IMR-90 (cell line): Measurements from ENCODE around the gene RBM10. TPM values are rescaled to one million over a fixed set of nuclear protein-coding genes. Genes with fewer than 3 reads are reported as not detected.

Experiments
- ATAC-seq: fragments of 200-7000 bp; cut with Tn5 transposase; 2 replicates; pipeline ENCODE4 v1.9.1; 2020; ENCODE audit warnings: low read depth, mild to moderate bottlenecking, moderate library complexity
- BruUV-seq: library from RNA; stranded (reverse); fragments of 400-500 nt; replicated peaks from 2 replicates; lab custom pipeline; 2021; lab: Mats Ljungman, UMichigan
- CTCF ChIA-PET: fragments of 300-600 bp; formaldehyde crosslinking; extraction: SDS; loops from one replicate; lab custom pipeline; 2021; ENCODE audit warnings: antibody characterized with exemption; lab: Yijun Ruan, JAX
- POLR2A ChIA-PET: fragments of 300-600 bp; sonication (Branson Sonifier 250); formaldehyde crosslinking; loops from one replicate; lab custom pipeline; 2022; ENCODE audit warnings: antibody characterized with exemption; ENCODE audit not compliant: unreplicated experiment; lab: Charles Lee
- DNase-seq: peaks from one replicate; pipeline ENCODE4 v3.0.0; 2013
- H2AFZ ChIP-seq: replicated peaks from 2 replicates; pipeline ENCODE3; 2013; ENCODE audit warnings: low read length, mild to moderate bottlenecking; ENCODE audit not compliant: poor library complexity
- H2AK5ac ChIP-seq: 2 replicates; pipeline ENCODE4 v1.6.1; 2013; ENCODE audit warnings: low read depth, low read length, inconsistent platforms
- H2AK9ac ChIP-seq: replicated peaks from 2 replicates; pipeline ENCODE3; 2013; ENCODE audit warnings: mild to moderate bottlenecking, low read depth, low read length, moderate library complexity; ENCODE audit not compliant: poor library complexity
- H2BK120ac ChIP-seq: 2 replicates; pipeline ENCODE4 v1.6.1; 2013; ENCODE audit warnings: low read depth, low read length, inconsistent platforms
- H2BK15ac ChIP-seq: 3 replicates; pipeline ENCODE4 v1.6.1; 2013; ENCODE audit warnings: low read depth, low read length, inconsistent platforms
- H2BK20ac ChIP-seq: 2 replicates; pipeline ENCODE4 v1.6.1; 2013; ENCODE audit warnings: low read depth, mild to moderate bottlenecking, inconsistent platforms, low read length, moderate library complexity
- H2BK5ac ChIP-seq: 2 replicates; pipeline ENCODE4 v1.6.1; 2013; ENCODE audit warnings: mild to moderate bottlenecking, low read depth, low read length, inconsistent platforms; ENCODE audit not compliant: poor library complexity, severe bottlenecking
- H3K14ac ChIP-seq: replicated peaks from 2 replicates; pipeline ENCODE4 v1.6.1; 2013; ENCODE audit warnings: low read depth, low read length, inconsistent platforms
- H3K18ac ChIP-seq: 2 replicates; pipeline ENCODE4 v1.6.1; 2013; ENCODE audit warnings: low read depth, low read length, control low read depth
- H3K23ac ChIP-seq: 2 replicates; pipeline ENCODE4 v1.6.1; 2013; ENCODE audit warnings: low read depth, low read length, inconsistent platforms
- H3K27ac ChIP-seq: 2 replicates; pipeline ENCODE4 v1.5.1; 2013; ENCODE audit warnings: mild to moderate bottlenecking, control low read depth, low read length; ENCODE audit not compliant: insufficient read depth
- H3K27me3 ChIP-seq: 2 replicates; pipeline ENCODE4 v1.6.1; 2013; ENCODE audit warnings: low read length; ENCODE audit not compliant: control insufficient read depth, insufficient read depth
- H3K36me3 ChIP-seq: 2 replicates; pipeline ENCODE4 v1.6.1; 2013; ENCODE audit warnings: low read length, mixed read lengths; ENCODE audit not compliant: control insufficient read depth, insufficient read depth
- H3K4ac ChIP-seq: 2 replicates; pipeline ENCODE4 v1.6.1; 2013; ENCODE audit warnings: low read depth, low read length, inconsistent platforms
- H3K4me1 ChIP-seq: 2 replicates; pipeline ENCODE4 v1.6.1; 2013; ENCODE audit warnings: low read length, mixed read lengths; ENCODE audit not compliant: control insufficient read depth, insufficient read depth
- H3K4me2 ChIP-seq: 2 replicates; pipeline ENCODE4 v1.6.1; 2013; ENCODE audit warnings: low read depth, mild to moderate bottlenecking, control low read depth, low read length, moderate library complexity
- H3K4me3 ChIP-seq: 2 replicates; pipeline ENCODE4 v1.5.1; 2013; ENCODE audit warnings: low read depth, mild to moderate bottlenecking, control low read depth, low read length, moderate library complexity; ENCODE audit not compliant: insufficient read depth
- H3K56ac ChIP-seq: 2 replicates; pipeline ENCODE4 v1.6.1; 2013; ENCODE audit warnings: low read length, inconsistent platforms; ENCODE audit not compliant: insufficient read depth; ENCODE audit errors: extremely low read depth
- H3K79me1 ChIP-seq, 2 experiments: 2 replicates each; pipeline ENCODE4 v1.6.1; 2013; ENCODE audit warnings: low read length in 2 of 2, inconsistent platforms in 1 of 2, low read depth in 1 of 2
- H3K9ac ChIP-seq: 2 replicates; pipeline ENCODE4 v1.6.1; 2013; ENCODE audit warnings: low read depth, low read length, control low read depth
- H3K9me1 ChIP-seq: 2 replicates; pipeline ENCODE4 v1.6.1; 2013; ENCODE audit warnings: low read length, inconsistent platforms; ENCODE audit not compliant: insufficient read depth
- H3K9me3 ChIP-seq: 2 replicates; pipeline ENCODE4 v1.6.1; 2013; ENCODE audit warnings: low read length; ENCODE audit not compliant: control insufficient read depth, insufficient read depth
- H4K20me1 ChIP-seq: 2 replicates; pipeline ENCODE4 v1.6.1; 2013; ENCODE audit warnings: low read length, inconsistent platforms; ENCODE audit not compliant: insufficient read depth
- H4K5ac ChIP-seq: 2 replicates; pipeline ENCODE4 v1.6.1; 2013; ENCODE audit warnings: mild to moderate bottlenecking, low read depth, low read length, control low read depth
- H4K8ac ChIP-seq, 2 experiments: 2 replicates each; pipeline ENCODE4 v1.6.1; 2013; ENCODE audit warnings: low read depth in 2 of 2, low read length in 2 of 2, control low read depth in 1 of 2, inconsistent platforms in 1 of 2
- H4K91ac ChIP-seq: 2 replicates; pipeline ENCODE4 v1.6.1; 2013; ENCODE audit warnings: low read depth, low read length, inconsistent platforms; ENCODE audit not compliant: insufficient read depth
- BHLHE40 ChIP-seq: fragments of 150-350 bp; IDR thresholded peaks from 2 replicates; pipeline ENCODE4 v1.6.1; 2016; ENCODE audit warnings: mild to moderate bottlenecking, low read depth, low read length
- CHD1 ChIP-seq: IDR thresholded peaks from 2 replicates; pipeline ENCODE4 v1.6.1; 2012; ENCODE audit warnings: low read depth, low read length, improper control_type of control experiment
- ELK1 ChIP-seq: fragments of 150-350 bp; IDR thresholded peaks from 2 replicates; pipeline ENCODE4 v1.6.1; 2016; ENCODE audit warnings: low read depth, mild to moderate bottlenecking, low read length, moderate library complexity, borderline replicate concordance
- FOS ChIP-seq: fragments of 150-350 bp; IDR thresholded peaks from 2 replicates; pipeline ENCODE4 v1.6.1; 2016; ENCODE audit warnings: low read depth, low read length
- MAZ ChIP-seq: IDR thresholded peaks from 2 replicates; pipeline ENCODE4 v1.6.1; 2012; ENCODE audit warnings: low read depth, mild to moderate bottlenecking, low read length, improper control_type of control experiment, moderate library complexity, borderline replicate concordance
- MXI1 ChIP-seq: IDR thresholded peaks from 2 replicates; pipeline ENCODE4 v1.6.1; 2012; ENCODE audit warnings: low read depth, mild to moderate bottlenecking, low read length, moderate library complexity, borderline replicate concordance
- POLR2A ChIP-seq: IDR thresholded peaks from 2 replicates; pipeline ENCODE4 v1.6.1; 2012; ENCODE audit warnings: mild to moderate bottlenecking, low read depth, low read length
- RAD21 ChIP-seq: IDR thresholded peaks from 2 replicates; pipeline ENCODE4 v1.6.1; 2012; ENCODE audit warnings: low read length, improper control_type of control experiment
- RCOR1 ChIP-seq: IDR thresholded peaks from 2 replicates; pipeline ENCODE4 v1.6.1; 2012; ENCODE audit warnings: mild to moderate bottlenecking, low read length, improper control_type of control experiment; ENCODE audit not compliant: insufficient replicate concordance
- RFX5 ChIP-seq: IDR thresholded peaks from 2 replicates; pipeline ENCODE4 v1.8.0; 2012; ENCODE audit warnings: low read depth, mild to moderate bottlenecking, low read length, moderate library complexity
- SMC3 ChIP-seq: fragments of 150-350 bp; IDR thresholded peaks from 2 replicates; pipeline ENCODE4 v1.6.1; 2016; ENCODE audit warnings: low read depth, mild to moderate bottlenecking, antibody characterized with exemption, low read length, moderate library complexity
- USF2 ChIP-seq: fragments of 150-350 bp; IDR thresholded peaks from 2 replicates; pipeline ENCODE4 v1.6.1; 2017; ENCODE audit warnings: mild to moderate bottlenecking, antibody characterized with exemption, low read length, low read depth
- WGBS, 2 experiments: methylation state at CpG; one replicate each; pipeline versions ENCODE4 v1.1.5 to v1.1.7; 2013; ENCODE audit warnings: missing lambda C conversion rate in 2 of 2; ENCODE audit not compliant: insufficient read length in 1 of 2; ENCODE audit errors: extremely low coverage in 2 of 2; 5-methylcytosine and 5-hydroxymethylcytosine counted together
- dilution Hi-C: fragments of 300-500 bp; cut with HindIII; formaldehyde crosslinking; loops from one replicate; pipeline ENCODE4 v1.14.3; 2018; ENCODE audit warnings: low sequenced_read_pairs; ENCODE audit not compliant: unreplicated experiment
- in situ Hi-C: fragments of 300-500 bp; cut with MboI; formaldehyde crosslinking; loops from 3 replicates; pipeline ENCODE4 v1.14.3; 2019; ENCODE audit warnings: low sequenced_read_pairs, inconsistent platforms, mixed read lengths
- intact Hi-C: fragments of 100-400 bp; cut with micrococcal nuclease; formaldehyde crosslinking; loops from 2 replicates; pipeline ENCODE4 v1.10.0; 2022
- polyA plus RNA-seq, 3 experiments: library from polyadenylated mRNA; depleted of rRNA; stranded (reverse); fragments of >200 nt; gene quantifications; 2 replicates each; pipeline ENCODE4 v1.2.3, GENCODE V29; 2012; ENCODE audit warnings: low replicate concordance in 1 of 3
- total RNA-seq: library from RNA; depleted of rRNA; stranded (reverse); fragments of >200 nt; gene quantifications from 2 replicates; pipeline ENCODE4 v1.2.3, GENCODE V29; 2012

Gene RBM10
- total and polyA plus RNA-seq, 2 of the 4 experiments (the other 2 are of a cell fraction): 33.4 to 36.0 TPM

GRCh38 chrX:47232197-47232802, 87.3 kb downstream of the RBM10 start:
- peak overlapping the region; percentile 95 to 100 for H4K8ac ChIP-seq
- peaks cover 11% of the 10 kb centered on the region for H3K36me3 ChIP-seq
- H3K9me3 ChIP-seq: no peaks in the 10 kb centered on the region
- H3K79me1 ChIP-seq: peaks cover 8 to 14% of the 10 kb centered on the region in 2 experiments
- in situ Hi-C loops: no loop called here
- H3K18ac ChIP-seq: peak overlapping the region; percentile 19; the same call in 1 of the 2 replicates
- H2AK5ac ChIP-seq: peak overlapping the region; percentile 76
- H2AFZ ChIP-seq: peak overlapping the region; percentile 85
- dilution Hi-C loops: no loop called here
- H3K4me1 ChIP-seq: 0 out of 2 replicates have a peak, but pooled peaks cover 1% of the 10 kb centered on the region
- no peak for DNase-seq
- peaks cover 11% of the 10 kb centered on the region; the same call in 1 of the 2 replicates for H4K20me1 ChIP-seq
- TF ChIP-seq ELK1 (no peak), SMC3 (no peak), CHD1 (no peak), USF2 (no peak), FOS (no peak), RCOR1 (no peak), RFX5 (no peak), MXI1 (no peak), POLR2A (no peak), BHLHE40 (no peak), RAD21 (no peak), MAZ (no peak)
- POLR2A ChIA-PET: no interaction called here
- peak overlapping the region; percentile 97 for H4K5ac ChIP-seq
- peak overlapping the region; percentile 81 for H3K23ac ChIP-seq
- H3K9me1 ChIP-seq: 0 out of 2 replicates have a peak, but pooled peaks cover 5% of the 10 kb centered on the region
- intact Hi-C loops: loop anchor here (5.0 kb wide), 1 partner anchor 150 kb away; no protein-coding TSS in a partner anchor
- H2BK15ac ChIP-seq: no peak overlapping the region; the same call in 2 of the 3 replicates
- ATAC-seq: no peak
- H3K4me3 ChIP-seq: peak overlapping the region; percentile 83
- peak overlapping the region; percentile 92 for H3K27ac ChIP-seq
- 90% methylated on average over 2 of the region's 8 CpGs; no CpG with 5 or more reads in 1 of the 2 experiments for WGBS, 2 experiments
- CTCF ChIA-PET: interaction anchor here (1.5 kb wide), 1 partner anchor 80 kb away, joined by 3 read pairs; no protein-coding TSS in a partner anchor
- no peak overlapping the region for H2BK120ac ChIP-seq
- H2BK5ac ChIP-seq: peak overlapping the region; percentile 66
- H4K91ac ChIP-seq: peak overlapping the region; percentile 75; the same call in 1 of the 2 replicates
- H3K14ac ChIP-seq: peak overlapping the region; percentile 87
- peaks cover 9% of the 10 kb centered on the region; the same call in 1 of the 2 replicates for H3K27me3 ChIP-seq
- no TSS peak for BruUV-seq
- no peak overlapping the region for H2BK20ac ChIP-seq
- peak overlapping the region; percentile 75 for H3K4me2 ChIP-seq
- peak overlapping the region; percentile 81 for H3K4ac ChIP-seq
- H2AK9ac ChIP-seq: peak overlapping the region; percentile 83
- peak overlapping the region; percentile 64 for H3K9ac ChIP-seq
- H3K56ac ChIP-seq: peak overlapping the region; percentile 41; the same call in 1 of the 2 replicates
